Stimulated activated CD4-positive, alpha-beta T cell treated with anti-CD3 and anti-CD28 coated beads, Interleukin-2, amount 100 ng/mL, for 24 hours (primary cell): Measurements from ENCODE around the gene PIGT.

Experiments
- DNase-seq, 2 donors: peaks; one replicate each; pipeline ENCODE4 v3.0.0-alpha.2; 2020

Gene PIGT

GRCh38 chr20:45402946-45403345 lies 13.0 kb upstream of the PIGT start:
- DNase-seq, result no peak

- DNase-seq, result no peak
Observed at GRCh38 chr20:45404438-45404837, 11.5 kb upstream of the PIGT start.

GRCh38 chr20:45405571-45406259 lies 10.2 kb upstream of the PIGT start:
- DNase-seq, result no peak

- peak; percentile 53 to 71 for DNase-seq
Observed at GRCh38 chr20:45406260-45407066, 9.5 kb upstream of the PIGT start.

GRCh38 chr20:45407067-45407745 lies 8.7 kb upstream of the PIGT start:
- peak in 1 of 2 donors; percentile 14 for DNase-seq

- no peak for DNase-seq
Observed at GRCh38 chr20:45407783-45408645, 7.9 kb upstream of the PIGT start, which contains the start of gene DBNDD2. Gene DBNDD2, plus strand, starts transcription at chr20:45408289. Its CDS starts 179 bp downstream, at chr20:45408468.

GRCh38 chr20:45408646-45409213 lies 7.2 kb upstream of the PIGT start:
- no peak for DNase-seq

- DNase-seq, result no peak
Observed at GRCh38 chr20:45409521-45410272, 6.2 kb upstream of the PIGT start.

GRCh38 chr20:45410887-45411286 lies 5.1 kb upstream of the PIGT start:
- no peak for DNase-seq

GRCh38 chr20:45412653-45413052 lies 3.3 kb upstream of the PIGT start:
- no peak for DNase-seq

- no peak for DNase-seq
Observed at GRCh38 chr20:45413479-45413878, 2.5 kb upstream of the PIGT start.

GRCh38 chr20:45416917-45417316 lies 976 bp downstream of the PIGT start:
- no peak for DNase-seq

GRCh38 chr20:45419188-45420091 lies 3.5 kb downstream of the PIGT start:
- DNase-seq, result peak in 1 of 2 donors; percentile 32

- DNase-seq, result no peak
Observed at GRCh38 chr20:45420125-45420524, 4.2 kb downstream of the PIGT start.

GRCh38 chr20:45423700-45424099 lies 7.8 kb downstream of the PIGT start:
- DNase-seq, result no peak

- DNase-seq, result no peak
Observed at GRCh38 chr20:45425561-45425960, 9.6 kb downstream of the PIGT start.

- no peak for DNase-seq
Observed at GRCh38 chr20:45426320-45427016, 10.5 kb downstream of the PIGT start.

GRCh38 chr20:45427236-45428149 lies 11.6 kb downstream of the PIGT start:
- no peak for DNase-seq

- no peak for DNase-seq
Observed at GRCh38 chr20:45429618-45430017, 13.7 kb downstream of the PIGT start.
